ENCODE data around the gene CMSS1. TPM values are rescaled to one million over a fixed set of nuclear protein-coding genes. Genes with fewer than 3 reads are reported as not detected.

CMSS1 gene
- total and polyA plus RNA-seq, 2 donors (not counting 1 experiment from before 2014, with no cell fraction given): 7.3 to 22.8 TPM

GRCh38 chr3:100002599-100003350 lies 185.1 kb downstream of the CMSS1 start:
- no peak overlapping the region for H3K9ac ChIP-seq (ENCODE audit: low read length)
- POLR2A ChIA-PET: no interaction called here

More at GRCh38 chr3:100002599-100003350, 185.1 kb downstream of the CMSS1 start:
- Histone ChIP-seq H3K4me3 (ENCODE audit: control extremely low read depth in 1 of 5, extremely low read depth in 1 of 5, insufficient read depth in 1 of 5, low read depth in 2 of 5, low read length in 4 of 5) (no peak overlapping the region), H3K27ac (ENCODE audit: low read length in 2 of 2) (no peak overlapping the region), H3K4me1 (ENCODE audit: control insufficient read depth in 2 of 2, insufficient read depth in 2 of 2, low read length in 2 of 2) (no peaks in the 10 kb centered on the region), H3K4me2 (replicated peaks; ENCODE audit: low read depth, low read length, poor library complexity, severe bottlenecking) (no peak overlapping the region), H4K20me1 (ENCODE audit: control insufficient read depth, insufficient read depth, low read length, poor library complexity, severe bottlenecking) (no peaks in the 10 kb centered on the region), H3K9me3 (ENCODE audit: control extremely low read depth in 1 of 3, control insufficient read depth in 2 of 3, insufficient read depth in 1 of 3, low read length in 2 of 3) (peaks cover 0 to 4% (median 1%) of the 10 kb centered on the region in 3 donors), H3K79me2 (ENCODE audit: control insufficient read depth, insufficient read depth, low read length) (no peaks in the 10 kb centered on the region), H3K36me3 (replicated peaks in 1 of 2; ENCODE audit: control extremely low read depth in 1 of 2, control insufficient read depth in 1 of 2, extremely low read depth in 1 of 2, insufficient read depth in 2 of 2, low read length in 1 of 2) (no peaks in the 10 kb centered on the region), H3K27me3 (replicated peaks in 1 of 4; ENCODE audit: control extremely low read depth in 1 of 4, control insufficient read depth in 3 of 4, insufficient read depth in 4 of 4, low read length in 3 of 4) (no peaks in the 10 kb centered on the region), H2AFZ (ENCODE audit: insufficient read depth, low read depth, low read length, poor library complexity, severe bottlenecking) (no peak overlapping the region)
- TF ChIP-seq CTCF (IDR thresholded peaks at IDR 0.05): no peak
- no peaks in the 10 kb centered on the region for H3K9me3 Mint-ChIP-seq (ENCODE audit: insufficient read depth)
- whole genome bisulfite sequencing (ENCODE audit: insufficient coverage): 100% methylated on average over 1 of the region's 4 CpGs
- intact Hi-C loops (cut with micrococcal nuclease): no loop called here
- DNase-seq (no peak), ATAC-seq (ENCODE audit: low read depth) (no peak)
- CTCF ChIA-PET: interaction anchor here (0.6 kb wide), 1 partner anchor 487 kb away, joined by 3 read pairs; no protein-coding TSS in a partner anchor
- no peak overlapping the region for H3K27ac Mint-ChIP-seq
- peaks cover 21% of the 10 kb centered on the region for H3K4me1 Mint-ChIP-seq
- H3K4me3 Mint-ChIP-seq: no peak overlapping the region
- no peaks in the 10 kb centered on the region for H3K27me3 Mint-ChIP-seq

Data from B cell (primary cell).